ENCODE measurements around the gene GTSF1L.

GTSF1L gene

GRCh38 chr20:43681468-43681942, 45.3 kb downstream of the GTSF1L start:
- DNase-seq (ENCODE audit: low read depth), result no peak
- TF ChIP-seq, protein P1, sequence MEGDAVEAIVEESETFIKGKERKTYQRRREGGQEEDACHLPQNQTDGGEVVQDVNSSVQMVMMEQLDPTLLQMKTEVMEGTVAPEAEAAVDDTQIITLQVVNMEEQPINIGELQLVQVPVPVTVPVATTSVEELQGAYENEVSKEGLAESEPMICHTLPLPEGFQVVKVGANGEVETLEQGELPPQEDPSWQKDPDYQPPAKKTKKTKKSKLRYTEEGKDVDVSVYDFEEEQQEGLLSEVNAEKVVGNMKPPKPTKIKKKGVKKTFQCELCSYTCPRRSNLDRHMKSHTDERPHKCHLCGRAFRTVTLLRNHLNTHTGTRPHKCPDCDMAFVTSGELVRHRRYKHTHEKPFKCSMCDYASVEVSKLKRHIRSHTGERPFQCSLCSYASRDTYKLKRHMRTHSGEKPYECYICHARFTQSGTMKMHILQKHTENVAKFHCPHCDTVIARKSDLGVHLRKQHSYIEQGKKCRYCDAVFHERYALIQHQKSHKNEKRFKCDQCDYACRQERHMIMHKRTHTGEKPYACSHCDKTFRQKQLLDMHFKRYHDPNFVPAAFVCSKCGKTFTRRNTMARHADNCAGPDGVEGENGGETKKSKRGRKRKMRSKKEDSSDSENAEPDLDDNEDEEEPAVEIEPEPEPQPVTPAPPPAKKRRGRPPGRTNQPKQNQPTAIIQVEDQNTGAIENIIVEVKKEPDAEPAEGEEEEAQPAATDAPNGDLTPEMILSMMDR (IDR thresholded peaks at IDR 0.05; ENCODE audit: low read depth, low read length, missing control alignments), result peak; percentile 47
- peak overlapping the region; percentile 43 for H3K4me3 ChIP-seq (ENCODE audit: low read depth, low read length)

DNA sequence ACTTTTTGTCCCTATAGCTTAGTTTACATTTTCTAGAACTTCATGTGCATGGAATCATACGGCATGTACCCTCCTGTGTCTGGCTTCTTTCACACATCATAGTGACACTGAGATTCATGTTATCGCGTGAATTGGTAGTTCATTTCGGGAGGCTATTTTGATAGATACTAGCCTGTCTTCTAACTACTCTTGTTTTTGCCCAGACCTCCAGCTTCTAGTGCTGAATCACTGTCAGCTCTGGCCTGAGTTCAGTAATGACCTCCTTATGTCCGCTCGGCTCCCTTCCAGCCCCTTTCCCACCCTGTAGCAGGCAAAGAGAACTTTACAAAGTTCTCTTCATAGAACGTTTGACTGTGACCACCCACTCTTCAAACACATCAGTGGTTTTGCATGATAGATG, 45.8 kb downstream of the GTSF1L start:
- TF ChIP-seq, protein P1 (IDR thresholded peaks at IDR 0.05; ENCODE audit: low read depth, low read length, missing control alignments), result no peak
- no peak for DNase-seq (ENCODE audit: low read depth)
- peak overlapping the region; percentile 43 for H3K4me3 ChIP-seq (ENCODE audit: low read depth, low read length)

GRCh38 chr20:43676368-43676767, 50.4 kb downstream of the GTSF1L start:
- H3K4me3 ChIP-seq (ENCODE audit: low read depth, low read length), result no peak overlapping the region
- DNase-seq (ENCODE audit: low read depth), result no peak
- TF ChIP-seq, protein P1 (IDR thresholded peaks at IDR 0.05; ENCODE audit: low read depth, low read length, missing control alignments), result no peak

All from GM12864 (cell line).